Uterus (tissue), 4 donors: ENCODE measurements around the gene DSG3. TPM values are rescaled to one million over a fixed set of nuclear protein-coding genes. Genes with fewer than 3 reads are reported as not detected.

ENCODE experiments used
- DNase-seq, 2 donors: peaks; one replicate each; pipeline ENCODE4 v3.0.0-alpha.2; 2019 to 2020
- H3K27ac ChIP-seq, 2 donors: fragments of 200-600 bp; sonication (generic); 1 replicate in 1 of 2; 2 replicates in 1 of 2; pipeline ENCODE4 v1.5.1; 2016 to 2018
- H3K27me3 ChIP-seq, 2 donors: fragments of 200-600 bp; sonication (generic); one replicate each; pipeline ENCODE4 v1.5.1; 2018 to 2019; ENCODE audit warnings: control low read depth in 1 of 2
- H3K36me3 ChIP-seq, 2 donors: fragments of 200-600 bp; sonication (generic); one replicate each; pipeline ENCODE4 v1.5.1; 2019; ENCODE audit warnings: control low read depth in 1 of 2
- H3K4me1 ChIP-seq, 2 donors: fragments of 200-600 bp; sonication (generic); one replicate each; pipeline ENCODE4 v1.5.1; 2018 to 2019; ENCODE audit warnings: control low read depth in 1 of 2
- H3K4me3 ChIP-seq, 2 donors: fragments of 200-600 bp; sonication (generic); 1 replicate in 1 of 2; 2 replicates in 1 of 2; pipeline ENCODE4 v1.5.1; 2018 to 2019; ENCODE audit warnings: mild to moderate bottlenecking in 1 of 2
- H3K9me3 ChIP-seq, 2 donors: fragments of 200-600 bp; sonication (generic); one replicate each; pipeline ENCODE4 v1.5.1; 2019; ENCODE audit warnings: control low read depth in 1 of 2
- CTCF ChIP-seq, 4 experiments: fragments of 200-600 bp in 2 of 4; fragments of 450-650 bp in 2 of 4; sonication (generic) in 2 of 4; IDR thresholded peaks; one replicate each; pipeline ENCODE4 v1.5.1; 2016 to 2019; ENCODE audit warnings: antibody characterized with exemption in 4 of 4, mild to moderate bottlenecking in 2 of 4, moderate library complexity in 1 of 4
- POLR2A ChIP-seq, 2 donors: fragments of 450-650 bp; IDR thresholded peaks; one replicate each; pipeline ENCODE4 v1.6.1; 2016; ENCODE audit warnings: antibody characterized with exemption in 2 of 2, mild to moderate bottlenecking in 1 of 2, moderate library complexity in 1 of 2
- intact Hi-C: fragments of 100-400 bp; cut with DNase I; formaldehyde crosslinking; loops from one replicate; pipeline ENCODE4 v1.15.1; 2023; ENCODE audit warnings: low total_unique reads
- total RNA-seq, 4 donors: library from RNA; depleted of rRNA in 3 of 4; stranded (reverse); fragments of >200 nt in 3 of 4; gene quantifications; one replicate each; pipeline versions ENCODE4 v1.1.0 to v1.2.4, GENCODE V29; 2014 to 2023
- donor health status: DM: yes; HTN: yes; CAD: no.

DSG3 gene
- total RNA-seq, 4 donors from 2014 or later: 0.07 to 0.12 TPM; not detected in 2

DNA sequence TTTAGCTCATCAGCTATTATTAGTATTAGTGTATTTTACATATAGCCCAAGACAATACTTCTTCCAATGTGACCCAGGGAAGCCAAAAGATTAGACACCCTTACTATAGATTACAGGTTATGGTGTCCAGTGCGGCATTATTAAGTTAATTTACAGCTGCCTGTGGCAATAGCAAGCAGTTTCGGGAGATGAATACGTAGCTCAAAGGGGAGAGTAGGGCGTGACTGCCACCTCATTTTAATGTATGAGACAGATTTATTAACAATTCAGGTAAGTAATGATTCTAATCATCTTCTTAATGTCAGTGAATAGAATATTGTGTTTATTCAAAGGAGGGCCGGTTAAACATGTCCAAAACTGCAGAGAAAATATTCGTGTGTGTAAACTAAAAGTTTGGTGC is 6.8 kb upstream of the DSG3 start:
- H3K36me3 ChIP-seq: no peaks in the 10 kb centered on the region
- DNase-seq: no peak
- intact Hi-C loops: no loop called here
- H3K9me3 ChIP-seq: no peaks in the 10 kb centered on the region
- H3K27me3 ChIP-seq: no peaks in the 10 kb centered on the region
- TF ChIP-seq CTCF (IDR thresholded peaks at IDR 0.05): no peak
- no peak for TF ChIP-seq POLR2A (IDR thresholded peaks at IDR 0.05)
- H3K4me1 ChIP-seq: no peaks in the 10 kb centered on the region
- H3K4me3 ChIP-seq: no peak overlapping the region
- H3K27ac ChIP-seq: no peak overlapping the region

GRCh38 chr18:31441493-31441892 is 6.0 kb upstream of the DSG3 start:
- intact Hi-C loops: no loop called here
- Histone ChIP-seq H3K27me3 (no peaks in the 10 kb centered on the region), H3K36me3 (no peaks in the 10 kb centered on the region), H3K27ac (no peak overlapping the region), H3K4me1 (no peaks in the 10 kb centered on the region), H3K4me3 (no peak overlapping the region), H3K9me3 (no peaks in the 10 kb centered on the region)
- TF ChIP-seq CTCF (IDR thresholded peaks at IDR 0.05) (no peak), POLR2A (IDR thresholded peaks at IDR 0.05) (no peak)
- DNase-seq: no peak

DNA sequence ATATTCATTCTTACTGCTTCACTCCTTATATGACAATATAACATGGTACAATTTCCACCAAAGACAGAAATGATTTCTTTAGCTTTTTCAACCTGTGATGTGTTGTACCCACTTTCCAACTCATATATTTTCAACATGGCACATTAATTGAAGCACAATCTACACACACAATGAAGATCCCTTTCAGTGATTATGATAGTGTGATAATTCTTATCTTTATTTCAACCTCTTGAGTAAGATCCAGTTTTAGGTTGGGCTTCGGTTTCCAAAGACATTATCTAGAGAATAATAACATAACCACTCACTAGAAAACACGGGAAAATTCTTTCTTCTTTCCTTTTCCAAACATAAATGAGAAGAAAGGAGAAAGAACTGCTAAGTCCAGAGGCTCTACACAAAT is 3.4 kb upstream of the DSG3 start:
- H3K27me3 ChIP-seq: no peaks in the 10 kb centered on the region
- no peaks in the 10 kb centered on the region for H3K4me1 ChIP-seq
- intact Hi-C loops: no loop called here
- DNase-seq: no peak
- no peak for TF ChIP-seq CTCF (IDR thresholded peaks at IDR 0.05)
- TF ChIP-seq POLR2A (IDR thresholded peaks at IDR 0.05): no peak
- H3K36me3 ChIP-seq: no peaks in the 10 kb centered on the region
- H3K4me3 ChIP-seq: no peak overlapping the region
- no peaks in the 10 kb centered on the region for H3K9me3 ChIP-seq
- H3K27ac ChIP-seq: no peak overlapping the region

GRCh38 chr18:31445908-31446307 is 1.6 kb upstream of the DSG3 start:
- Histone ChIP-seq H3K27ac (no peak overlapping the region), H3K4me1 (no peaks in the 10 kb centered on the region), H3K27me3 (no peaks in the 10 kb centered on the region), H3K4me3 (no peak overlapping the region), H3K9me3 (no peaks in the 10 kb centered on the region), H3K36me3 (no peaks in the 10 kb centered on the region)
- no peak for DNase-seq
- no peak for TF ChIP-seq POLR2A (IDR thresholded peaks at IDR 0.05)
- TF ChIP-seq CTCF (IDR thresholded peaks at IDR 0.05): no peak
- intact Hi-C loops: no loop called here

- no peaks in the 10 kb centered on the region for H3K36me3 ChIP-seq
- H3K9me3 ChIP-seq: no peaks in the 10 kb centered on the region
- H3K4me3 ChIP-seq: no peak overlapping the region
- no peak overlapping the region for H3K27ac ChIP-seq
- no peak for DNase-seq
- no peak for TF ChIP-seq POLR2A (IDR thresholded peaks at IDR 0.05)
- TF ChIP-seq CTCF (IDR thresholded peaks at IDR 0.05): no peak
- no peaks in the 10 kb centered on the region for H3K4me1 ChIP-seq
- H3K27me3 ChIP-seq: no peaks in the 10 kb centered on the region
- intact Hi-C loops: no loop called here
Observed at GRCh38 chr18:31446854-31447253, 687 bp upstream of the DSG3 start.
